ENCODE measurements around the gene ZBTB16.

The ZBTB16 gene

GRCh38 chr11:114110952-114111947 lies 51.7 kb downstream of the ZBTB16 start:
- no peak for DNase-seq

- no peak for DNase-seq
Measured at GRCh38 chr11:114115451-114115928, 56.0 kb downstream of the ZBTB16 start.

GRCh38 chr11:114116357-114116756 lies 56.8 kb downstream of the ZBTB16 start:
- DNase-seq = no peak

GRCh38 chr11:114116800-114117199 lies 57.3 kb downstream of the ZBTB16 start:
- no peak for DNase-seq

DNA sequence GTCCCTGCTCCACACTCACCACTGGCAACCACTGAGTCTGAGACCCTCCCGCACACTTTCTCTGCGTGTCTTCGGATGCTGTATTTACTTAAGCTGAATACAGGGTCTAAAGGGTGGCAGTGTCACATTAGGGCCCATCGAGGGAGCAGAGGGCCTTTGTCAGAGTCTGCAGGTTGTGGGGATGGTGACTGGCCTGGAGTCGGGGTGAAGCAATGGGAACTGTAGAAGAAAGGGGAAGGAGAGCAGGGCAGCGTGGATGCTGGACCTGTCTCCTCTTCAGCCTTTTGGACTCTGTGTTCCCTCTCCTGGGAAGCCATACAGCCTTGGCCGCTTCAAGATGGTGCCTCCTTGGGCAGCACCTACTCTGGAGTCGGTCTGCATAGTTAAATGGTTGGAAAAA lies 61.1 kb downstream of the ZBTB16 start:
- DNase-seq = no peak

DNA sequence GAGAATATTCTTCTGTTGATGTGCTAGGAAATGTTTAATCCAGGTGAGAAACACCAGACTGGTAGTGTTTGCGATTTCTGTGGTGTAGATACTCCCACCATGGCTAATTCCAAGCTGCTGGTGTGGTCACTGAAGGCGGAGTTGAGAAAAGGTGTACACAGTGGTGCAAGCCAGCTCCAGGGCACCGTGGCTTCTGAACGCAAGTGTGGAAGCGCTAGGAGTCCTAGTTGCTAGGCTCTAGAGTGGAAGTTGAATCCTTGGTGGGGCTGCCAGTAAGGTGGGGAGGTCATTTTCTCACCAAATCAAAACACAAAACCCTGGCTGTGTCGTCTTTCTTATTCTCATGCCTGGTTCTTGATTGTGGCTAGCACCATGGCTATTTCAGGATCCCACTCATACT lies 61.6 kb downstream of the ZBTB16 start:
- DNase-seq = no peak

DNA sequence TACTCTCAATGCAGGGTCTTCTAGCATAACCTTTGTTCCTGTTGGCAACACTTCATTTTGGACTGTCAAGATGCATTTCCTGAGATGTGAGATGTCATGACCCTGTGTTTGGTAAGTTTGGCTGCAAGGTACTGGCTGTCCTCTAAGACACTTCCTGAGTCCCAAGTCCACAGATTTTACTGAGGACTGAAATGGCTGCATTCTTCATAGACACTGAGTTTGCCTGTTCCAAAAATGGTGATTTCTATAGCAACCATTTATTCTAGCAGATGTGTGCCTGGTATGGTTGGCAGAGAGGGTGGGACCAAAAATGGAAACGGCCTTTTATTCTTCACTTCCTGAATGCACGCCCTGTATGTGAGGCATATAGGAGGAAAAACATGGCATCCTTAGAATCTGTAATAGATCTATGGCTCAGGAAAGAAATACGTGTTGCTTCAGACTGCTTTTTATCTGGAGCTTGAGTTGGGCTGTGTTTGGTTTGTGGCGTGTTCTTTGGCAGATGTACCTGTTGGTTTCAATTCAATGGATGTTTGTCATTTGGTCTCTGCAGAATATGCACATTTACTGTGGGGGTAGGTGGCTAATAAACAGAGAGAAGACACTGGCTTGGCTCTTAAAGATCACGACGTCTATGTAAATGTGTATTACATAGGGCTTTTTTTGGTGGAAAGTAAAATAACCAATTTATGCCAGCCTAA lies 62.4 kb downstream of the ZBTB16 start:
- DNase-seq = no peak

GRCh38 chr11:114122686-114123085 lies 63.2 kb downstream of the ZBTB16 start:
- no peak for DNase-seq

DNA sequence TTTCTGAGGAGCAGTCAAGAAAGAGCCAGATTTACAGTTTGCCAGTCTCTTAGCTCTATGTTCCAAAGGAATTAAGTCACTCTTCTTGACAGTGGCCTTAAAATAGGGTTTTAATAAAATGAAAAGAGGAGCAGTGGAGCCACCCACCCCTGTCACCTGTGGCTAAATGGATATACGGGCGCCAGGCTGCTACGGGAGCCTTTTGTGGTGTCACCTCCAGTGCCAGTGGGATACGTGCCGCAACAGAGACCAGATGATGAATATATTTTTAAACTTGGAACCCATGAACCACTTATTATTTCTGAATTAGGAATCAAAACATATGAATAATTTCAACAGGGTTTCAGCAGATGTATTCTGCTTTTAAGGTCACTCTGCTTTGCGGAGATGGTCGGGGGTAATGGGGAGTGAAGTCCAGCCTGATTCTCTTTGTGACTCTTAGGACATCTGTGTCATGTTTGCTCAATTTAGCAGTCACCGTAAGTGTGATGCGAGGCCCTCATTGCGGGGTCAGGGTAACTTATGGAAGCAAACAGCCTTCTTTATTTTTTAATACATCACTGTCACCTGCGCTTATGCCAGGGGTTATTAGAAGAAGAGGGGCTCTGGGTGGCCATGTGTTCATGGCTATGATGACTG lies 64.3 kb downstream of the ZBTB16 start:
- DNase-seq = no peak

DNA sequence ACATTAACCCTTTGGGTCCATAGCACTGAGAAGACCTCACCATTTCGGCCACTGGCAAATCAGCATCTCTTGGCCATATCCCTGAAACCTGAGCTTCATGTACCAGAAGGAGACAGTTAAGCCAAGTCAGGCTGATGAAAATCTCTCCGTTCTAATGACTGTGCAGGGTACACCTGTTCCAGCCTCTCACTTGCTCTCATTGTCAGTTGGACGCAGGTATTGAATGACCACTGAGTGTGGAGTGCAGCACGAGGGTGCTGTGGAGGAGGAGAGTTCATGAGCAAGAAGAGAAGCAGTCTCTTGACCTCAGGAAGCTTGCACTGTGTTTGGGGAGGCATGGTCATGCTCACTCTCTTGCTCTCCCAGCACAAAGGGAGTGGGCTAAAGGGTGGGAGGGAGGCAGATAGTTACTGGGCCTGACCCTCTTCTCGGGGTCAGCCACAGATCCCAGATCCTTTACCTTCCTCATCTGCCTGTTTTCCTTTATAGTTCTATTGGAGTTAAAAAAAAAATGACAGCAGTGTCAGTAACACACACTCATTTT lies 65.2 kb downstream of the ZBTB16 start:
- no peak for DNase-seq

DNA sequence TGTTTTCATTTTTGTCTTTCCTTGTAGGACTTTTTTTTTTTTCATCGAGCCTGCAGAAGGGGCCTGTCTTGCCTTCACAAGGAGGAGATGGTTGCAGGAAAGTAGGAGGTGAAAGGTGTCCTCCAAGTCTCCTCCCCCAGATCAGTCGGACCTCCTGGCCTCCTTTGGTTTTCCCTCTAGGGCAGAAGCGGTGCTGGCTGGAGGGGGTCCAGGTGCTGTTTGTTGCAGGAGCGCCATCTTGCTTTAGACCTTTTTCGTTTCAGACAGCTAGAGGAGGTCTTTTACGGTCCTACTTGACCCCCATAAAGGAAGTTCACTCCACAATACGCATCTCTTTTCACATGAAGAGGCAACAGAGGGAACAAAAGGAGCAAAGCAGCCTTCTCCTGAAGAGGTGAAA lies 66.0 kb downstream of the ZBTB16 start:
- no peak for DNase-seq

- no peak for DNase-seq
Measured at GRCh38 chr11:114125959-114126358, 66.4 kb downstream of the ZBTB16 start.

- no peak for DNase-seq
Measured at GRCh38 chr11:114128399-114128798, 68.9 kb downstream of the ZBTB16 start.

DNA sequence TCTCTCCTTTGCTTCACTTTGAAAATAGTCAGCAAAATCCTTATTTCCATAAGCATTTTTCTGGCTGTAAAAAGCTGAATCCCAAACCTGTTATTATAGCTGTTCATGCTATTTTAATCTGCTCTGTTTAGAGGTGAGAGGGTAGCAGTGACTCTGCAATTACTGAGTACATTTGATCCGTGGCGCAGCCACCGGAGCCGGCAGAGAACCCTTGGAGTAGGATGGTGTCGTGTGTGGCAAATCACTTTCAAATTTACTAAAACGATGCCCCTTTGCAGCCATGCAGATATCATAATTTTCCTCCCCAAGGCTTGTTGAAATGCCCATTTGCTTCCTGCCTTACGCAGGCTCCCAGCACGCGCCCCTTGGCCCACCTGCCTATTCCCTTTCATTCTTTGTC lies 69.6 kb downstream of the ZBTB16 start:
- DNase-seq = no peak

DNA sequence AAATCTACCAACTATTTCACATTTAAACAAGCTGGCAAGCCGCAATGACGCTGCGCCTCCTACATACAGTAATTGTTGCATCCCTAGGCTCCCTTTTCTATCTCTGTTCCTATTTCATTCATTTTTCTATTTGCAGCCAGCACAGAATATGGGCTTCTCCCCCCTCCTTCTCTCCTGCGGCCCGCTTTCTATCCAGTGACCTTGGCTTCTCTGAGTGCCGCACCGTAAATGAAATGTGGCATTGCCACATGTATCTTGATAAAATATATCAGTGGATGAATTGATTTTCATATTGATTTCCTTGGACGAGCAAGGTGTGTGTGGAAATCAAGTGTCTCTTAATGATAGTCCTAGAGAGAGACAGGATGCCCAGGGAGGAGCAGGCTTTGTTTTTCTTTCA lies 70.2 kb downstream of the ZBTB16 start:
- DNase-seq = no peak

- no peak for DNase-seq
Measured at GRCh38 chr11:114130115-114130576, 70.6 kb downstream of the ZBTB16 start.

DNA sequence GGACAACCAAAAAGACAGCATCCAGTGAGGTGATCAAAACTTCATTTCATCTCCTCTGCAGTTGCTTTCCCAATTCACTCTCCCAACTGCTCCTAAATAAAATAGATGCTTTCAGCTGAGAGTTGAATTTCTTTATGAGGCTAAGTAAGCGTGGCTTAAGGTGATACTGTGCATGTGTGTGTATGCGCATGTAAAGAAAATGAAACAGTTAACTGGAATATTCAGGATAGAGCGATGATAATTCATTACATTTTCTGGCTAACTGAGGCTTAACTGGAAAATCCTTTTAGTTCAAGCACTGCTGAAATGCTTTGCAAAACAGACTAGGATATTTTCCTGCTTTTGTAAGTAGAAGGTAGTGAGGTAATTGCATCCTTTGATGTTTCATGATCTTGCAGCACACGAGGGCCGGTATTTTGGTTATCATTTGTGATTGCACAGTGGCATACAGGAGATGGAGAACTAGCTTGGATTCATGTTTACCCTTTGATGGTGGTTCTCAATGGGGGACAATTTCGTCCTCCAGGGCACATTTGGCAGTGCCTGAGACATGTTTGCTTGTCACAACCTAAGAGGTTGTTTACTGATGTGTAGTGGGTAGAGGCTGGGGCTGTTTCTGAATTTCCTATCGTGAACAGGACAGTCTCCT lies 71.2 kb downstream of the ZBTB16 start:
- no peak for DNase-seq

- DNase-seq = no peak
Measured at GRCh38 chr11:114131461-114131864, 72.0 kb downstream of the ZBTB16 start.

DNA sequence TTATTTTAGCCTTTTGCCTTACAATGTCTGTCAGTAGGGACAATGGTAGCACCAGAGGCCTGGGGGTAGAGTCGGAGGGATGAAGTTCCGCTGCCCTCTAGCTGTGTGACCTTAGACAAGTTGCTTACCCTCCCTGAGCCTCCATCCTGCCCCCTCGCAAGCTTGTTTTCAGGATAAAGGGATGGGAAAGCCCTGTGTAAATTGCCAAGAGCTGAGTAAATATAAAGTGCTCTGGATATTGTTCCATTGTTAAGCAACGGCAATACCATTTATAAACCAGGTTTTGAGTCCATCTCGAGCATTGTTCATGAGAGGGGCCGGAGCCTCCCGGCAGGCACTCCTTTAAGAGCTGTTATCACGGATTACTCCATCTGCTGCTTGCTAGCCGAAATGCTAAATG lies 72.9 kb downstream of the ZBTB16 start:
- DNase-seq = no peak

DNA sequence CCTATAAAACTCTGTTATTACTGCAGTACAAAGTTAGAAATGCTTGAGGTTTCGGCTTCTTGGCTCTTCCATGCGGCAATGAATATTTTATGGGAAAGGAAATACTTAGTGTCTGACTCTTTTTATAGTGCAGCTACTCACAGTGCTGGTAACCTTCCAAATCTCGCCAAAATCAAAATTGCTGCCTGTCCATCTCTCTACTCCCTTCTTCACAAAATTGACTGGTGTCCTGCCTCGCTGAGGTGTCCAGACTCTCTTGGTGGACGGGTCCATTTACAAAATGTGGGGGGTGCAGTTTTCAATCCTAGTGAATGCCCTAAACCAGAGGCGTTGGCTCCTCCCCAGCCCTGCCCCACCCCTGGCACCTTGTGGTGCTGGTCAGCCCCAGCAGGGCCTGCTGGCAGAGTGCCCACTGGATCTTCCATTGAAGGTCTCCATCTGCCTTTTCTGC lies 73.5 kb downstream of the ZBTB16 start:
- DNase-seq = no peak

DNA sequence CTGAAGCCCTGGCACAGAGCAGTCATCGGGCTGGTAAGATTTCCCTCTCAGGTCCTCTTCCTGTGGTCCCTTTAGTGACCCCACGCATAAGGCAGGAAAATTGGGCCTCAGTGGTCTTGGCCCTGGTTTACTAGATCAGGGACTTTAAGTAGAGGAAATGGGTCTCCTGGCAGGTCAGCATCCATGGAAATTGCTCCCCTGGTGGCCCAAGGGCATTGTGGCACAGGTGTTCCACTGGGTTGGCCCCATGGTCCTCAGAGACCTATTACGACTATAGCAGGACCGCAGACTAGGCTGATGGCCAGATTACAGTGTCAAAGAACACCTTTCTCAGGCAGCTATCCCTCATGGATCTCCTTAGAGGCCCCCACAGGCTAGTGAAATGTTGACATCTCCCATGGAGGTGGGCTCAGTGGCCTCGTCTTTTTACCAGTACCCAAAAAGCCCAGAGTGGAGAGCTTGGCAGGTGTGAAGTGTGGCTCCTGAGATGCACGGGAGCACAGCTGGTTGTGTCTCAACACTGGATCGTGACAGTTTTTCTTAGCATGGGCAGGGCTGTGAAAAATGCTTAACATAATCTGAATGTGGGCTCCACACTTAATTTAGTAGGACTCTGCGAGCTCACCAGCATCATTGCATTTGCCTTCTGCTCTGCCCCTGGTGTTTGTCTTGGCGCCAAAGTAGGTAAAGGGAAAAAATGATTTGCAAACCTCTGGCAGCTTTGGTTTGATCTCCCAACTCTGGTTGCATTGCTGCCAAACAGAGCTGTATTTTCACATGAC lies 74.2 kb downstream of the ZBTB16 start:
- DNase-seq = no peak

DNA sequence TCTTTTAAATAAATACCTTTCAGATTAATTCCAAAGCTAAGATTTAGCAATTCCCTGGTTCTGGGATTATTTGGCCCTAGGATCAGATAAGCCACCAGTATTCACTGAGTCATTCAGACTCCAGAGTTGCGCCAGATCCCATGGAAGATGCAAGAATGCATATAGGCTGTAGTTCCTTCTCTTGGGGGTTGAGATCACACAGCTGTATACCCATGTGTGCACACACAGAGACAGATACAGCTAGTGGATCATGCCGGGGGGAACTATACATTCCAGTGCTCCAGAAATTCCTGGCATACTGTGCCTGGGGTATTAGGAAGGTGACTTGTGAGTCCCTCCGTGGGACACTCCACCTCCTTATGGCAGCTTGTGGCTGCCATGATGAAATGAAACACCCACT lies 75.4 kb downstream of the ZBTB16 start:
- no peak for DNase-seq

Data from NCI-H446 (cell line).